HL-60/S4 treated with phorbol 12-myristate 13-acetate at 8.2 ng/mL for 4 days and 3 days (cell line): Measurements from ENCODE around the gene LHPP.
"Not testable (repeated sequence)": the region's sequence is repeated elsewhere in the genome, so short reads cannot be mapped to it uniquely, and the experiment has no call there.

Experiments used
- in situ Hi-C: fragments of 300-500 bp; cut with MboI; formaldehyde crosslinking; loops from 2 replicates; pipeline ENCODE4 v1.15.0; 2022; ENCODE audit warnings: low sequenced_read_pairs

Gene LHPP

GRCh38 chr10:124534231-124534798, 72.7 kb downstream of the LHPP start:
- in situ Hi-C loops, result loop anchor here (10.0 kb wide), 1 partner anchor 220 kb away; no protein-coding TSS in a partner anchor

DNA sequence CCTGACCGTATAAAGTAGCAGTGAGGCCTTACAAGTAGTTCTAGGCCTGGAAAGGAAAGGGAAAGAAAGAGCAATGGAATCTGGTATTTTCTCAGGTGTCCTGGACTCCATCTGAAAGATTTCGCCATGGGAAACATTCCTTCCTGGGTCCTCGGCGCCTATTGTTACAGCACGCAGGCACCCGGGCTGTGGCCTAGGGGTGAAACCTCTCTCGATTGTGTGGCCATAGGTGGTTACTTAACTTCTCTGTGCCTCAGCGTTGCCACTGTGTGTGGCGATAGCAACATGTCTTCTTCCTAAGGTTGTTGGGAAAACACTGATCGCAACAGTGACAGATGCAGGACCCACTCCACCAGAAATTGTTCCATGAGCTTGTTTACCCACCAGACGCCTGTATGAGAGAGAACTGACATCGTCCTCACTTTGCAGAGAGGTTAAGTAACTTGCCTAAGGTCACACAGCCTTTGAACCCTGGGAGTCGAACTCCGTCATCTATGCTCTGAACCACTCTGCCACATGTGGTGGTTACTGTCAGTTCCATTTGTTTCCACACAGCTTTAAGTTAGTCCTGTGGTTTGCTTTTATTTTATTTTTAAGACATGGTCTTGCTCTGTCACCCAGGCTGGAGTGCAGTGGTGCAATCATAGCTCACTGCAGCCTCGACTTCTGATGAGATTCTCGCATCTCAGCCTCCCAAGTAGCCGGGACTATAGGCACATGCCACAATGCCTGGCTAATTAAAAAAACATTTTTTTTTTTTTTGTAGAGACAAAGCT, 73.4 kb downstream of the LHPP start:
- in situ Hi-C loops, result loop anchor here (10.0 kb wide), 1 partner anchor 220 kb away; no protein-coding TSS in a partner anchor

DNA sequence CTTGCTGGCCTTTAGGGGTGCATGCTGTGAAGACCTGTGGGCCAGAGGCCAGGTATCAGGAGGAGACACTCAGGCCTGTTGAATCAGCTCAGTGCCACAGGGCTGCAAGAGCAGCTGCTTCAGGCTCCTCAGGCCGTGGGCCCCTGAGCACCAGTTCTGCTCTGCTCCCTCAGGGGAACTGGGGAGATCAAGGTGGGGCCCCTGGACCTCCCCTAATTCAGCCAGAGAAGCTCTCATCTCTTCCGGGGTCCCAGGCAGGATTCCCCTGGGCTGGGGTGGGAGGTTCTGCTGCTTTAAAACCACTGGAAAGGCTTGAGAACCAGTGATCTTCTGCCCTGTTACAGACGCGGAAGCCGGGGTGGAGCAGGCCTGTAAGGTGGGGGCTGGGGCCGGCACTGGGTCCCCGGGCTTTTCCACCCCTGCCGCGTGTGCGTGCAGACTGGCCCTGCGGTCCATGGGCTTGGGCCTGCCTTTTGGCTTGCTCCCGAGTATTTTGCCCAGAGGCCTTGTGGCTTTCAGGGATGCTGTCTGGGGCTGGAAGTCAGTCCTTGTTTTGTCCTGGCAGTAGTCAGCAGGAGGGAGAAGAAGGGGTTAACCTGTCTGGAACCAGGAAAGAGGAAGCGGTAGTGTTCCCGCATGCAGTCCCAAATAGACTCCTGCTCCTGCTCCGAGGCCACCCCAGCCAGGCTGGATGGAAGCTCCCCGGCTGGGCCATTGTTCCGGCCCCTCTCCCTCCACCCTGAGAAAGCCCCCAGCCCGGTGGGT, 74.3 kb downstream of the LHPP start:
- in situ Hi-C loops, result loop anchor here (10.0 kb wide), 1 partner anchor 219 kb away; no protein-coding TSS in a partner anchor

- in situ Hi-C loops, result loop anchor here (10.0 kb wide), 1 partner anchor 218 kb away; no protein-coding TSS in a partner anchor
These were observed 75.0 kb downstream of the LHPP start for GRCh38 chr10:124536496-124537050.

GRCh38 chr10:124537166-124537725, 75.6 kb downstream of the LHPP start:
- in situ Hi-C loops, result loop anchor here (10.0 kb wide), 1 partner anchor 218 kb away; no protein-coding TSS in a partner anchor

DNA sequence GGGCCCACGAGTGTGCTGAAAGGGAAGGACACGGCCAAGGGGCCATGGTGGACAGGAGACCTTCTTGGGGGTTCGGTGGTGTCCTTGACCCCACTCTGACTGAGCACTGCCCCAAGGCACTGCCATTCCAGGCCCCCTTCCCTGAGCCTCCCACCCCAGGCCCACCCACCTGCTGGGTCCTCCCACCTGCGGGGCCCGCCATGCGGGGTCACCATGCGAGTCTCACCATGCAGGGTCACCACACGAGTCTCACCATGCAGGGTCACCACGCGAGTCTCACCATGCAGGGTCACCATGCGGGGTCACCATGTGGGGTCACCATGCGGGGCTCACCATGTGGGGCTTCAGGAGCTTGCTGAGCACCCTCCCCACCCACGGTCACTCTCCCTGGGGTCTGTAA, 76.3 kb downstream of the LHPP start:
- in situ Hi-C loops, result loop anchor here (10.0 kb wide), 1 partner anchor 217 kb away; no protein-coding TSS in a partner anchor

- in situ Hi-C loops, result loop anchor here (10.0 kb wide), 1 partner anchor 216 kb away; no protein-coding TSS in a partner anchor
These were observed 77.1 kb downstream of the LHPP start for GRCh38 chr10:124538706-124539105.

- in situ Hi-C loops, result loop anchor here (10.0 kb wide), 1 partner anchor 215 kb away; no protein-coding TSS in a partner anchor
These were observed 78.5 kb downstream of the LHPP start for GRCh38 chr10:124539935-124540641.

DNA sequence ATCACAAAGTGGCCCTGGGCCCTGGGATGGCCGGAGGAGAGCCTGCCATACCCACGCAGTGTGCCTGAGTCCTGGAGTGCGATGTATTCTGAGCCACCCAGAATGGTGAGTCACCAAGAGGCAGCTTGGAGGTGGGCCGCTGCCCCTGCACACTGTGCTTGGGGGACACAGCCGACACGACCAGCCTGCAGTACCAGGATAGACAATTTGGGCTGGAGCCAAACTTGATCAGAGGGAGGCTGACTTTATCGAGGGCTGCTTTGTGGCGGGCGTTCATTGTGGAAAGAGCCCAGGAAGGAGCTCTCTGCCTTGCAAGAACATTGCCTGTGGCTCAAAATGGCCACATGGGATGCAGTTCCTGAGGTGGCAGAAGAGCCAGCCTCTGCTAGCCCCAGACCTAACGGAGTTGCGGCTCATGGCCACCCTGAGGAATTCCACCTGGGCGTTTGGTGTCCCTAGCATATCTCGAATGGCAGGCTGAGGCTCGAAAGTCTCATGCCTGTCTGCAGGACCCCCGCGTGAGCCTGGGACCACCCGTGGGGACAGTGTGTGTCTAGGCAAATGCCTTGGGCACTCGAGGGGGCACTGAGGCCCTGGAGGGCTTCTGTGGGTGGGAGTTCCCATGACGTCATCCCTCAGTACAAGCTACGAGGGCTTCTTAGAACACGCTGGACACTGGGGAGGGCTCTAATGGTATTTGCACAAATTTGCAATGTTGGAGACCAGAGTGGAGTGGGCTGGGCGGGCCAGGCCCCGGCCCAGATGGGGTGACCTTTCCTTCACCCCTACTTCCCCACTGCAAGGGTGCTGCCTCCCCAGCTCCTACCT, 79.7 kb downstream of the LHPP start:
- in situ Hi-C loops, result no loop called here

- in situ Hi-C loops, result no loop called here
These were observed 80.7 kb downstream of the LHPP start for GRCh38 chr10:124542336-124542735.

- in situ Hi-C loops, result no loop called here
These were observed 81.5 kb downstream of the LHPP start for GRCh38 chr10:124543146-124543545.

DNA sequence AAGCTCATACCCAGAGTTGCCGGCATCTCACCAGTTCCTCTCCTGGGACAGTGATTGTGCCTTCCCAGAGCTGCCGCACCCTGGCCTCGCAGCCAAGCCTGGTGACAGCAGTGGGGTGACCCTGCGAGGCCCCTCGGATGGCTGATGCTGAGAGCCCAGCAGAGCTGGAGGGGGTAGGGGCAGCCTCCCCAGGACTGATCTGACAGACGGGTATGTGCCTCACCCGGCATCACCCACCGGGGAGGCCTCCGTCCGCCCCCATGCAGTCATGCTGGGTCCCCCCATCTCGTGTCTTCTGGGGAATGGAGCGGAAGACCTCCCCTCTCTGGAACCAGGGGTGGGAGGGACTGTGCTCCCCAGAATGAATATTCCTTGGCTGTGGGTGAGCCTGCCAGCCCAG, 82.3 kb downstream of the LHPP start:
- in situ Hi-C loops, result no loop called here

DNA sequence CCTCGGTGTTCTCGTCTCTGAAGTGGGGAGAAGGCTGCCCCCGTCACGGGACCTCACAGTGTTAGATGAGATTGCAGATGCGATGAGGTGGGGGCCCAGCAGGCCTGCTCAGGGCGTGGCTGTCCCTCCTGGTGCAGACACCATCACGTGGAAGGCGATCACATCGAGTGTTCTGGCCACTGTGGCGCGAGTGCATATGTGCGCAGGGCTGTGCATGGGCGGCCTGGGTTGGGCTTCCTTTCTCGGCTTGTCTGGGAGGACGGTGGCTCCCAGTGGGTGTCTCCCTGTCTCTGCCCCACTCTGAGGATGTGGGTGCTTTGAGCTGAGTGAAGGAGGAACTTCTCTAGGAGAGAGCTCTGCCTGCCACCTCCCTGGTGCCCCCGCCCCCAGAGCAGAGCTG, 83.1 kb downstream of the LHPP start:
- in situ Hi-C loops, result no loop called here

DNA sequence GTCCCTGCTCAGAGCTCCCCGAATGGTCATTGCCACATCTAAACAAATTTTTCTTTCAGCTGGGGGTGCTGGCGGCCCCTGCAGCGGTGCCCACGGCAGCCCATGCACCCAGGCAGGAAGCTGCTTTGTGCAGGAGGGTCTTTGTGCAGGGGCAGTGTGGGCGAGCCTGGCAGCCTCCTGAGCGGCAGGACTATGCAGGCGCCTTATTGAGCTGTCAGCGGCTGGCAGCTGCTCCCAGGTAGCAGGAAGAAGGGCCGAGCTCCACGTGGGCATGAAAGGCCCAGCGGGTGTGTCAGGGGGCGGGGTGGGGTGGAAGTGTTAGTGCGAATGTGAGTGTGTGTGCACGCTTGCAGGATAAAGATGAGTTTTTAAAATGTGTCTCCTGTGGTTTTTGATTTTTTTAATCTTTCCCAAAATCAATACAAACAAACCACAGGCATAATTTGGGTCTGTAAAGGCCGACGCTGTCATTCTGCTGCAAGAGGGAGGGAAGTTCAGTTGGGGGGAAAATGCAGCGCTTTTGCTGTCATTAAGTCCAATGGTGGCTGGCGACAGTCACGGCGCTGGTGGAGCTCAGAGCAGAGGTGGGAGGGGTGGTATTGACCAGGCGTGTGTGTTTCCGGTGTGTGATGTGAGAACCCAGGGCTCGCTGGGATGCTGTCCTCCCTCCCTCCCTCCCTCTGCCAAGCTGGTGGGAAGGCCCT, 83.9 kb downstream of the LHPP start:
- in situ Hi-C loops, result no loop called here

- in situ Hi-C loops, result no loop called here
These were observed 84.4 kb downstream of the LHPP start for GRCh38 chr10:124546055-124546369.

DNA sequence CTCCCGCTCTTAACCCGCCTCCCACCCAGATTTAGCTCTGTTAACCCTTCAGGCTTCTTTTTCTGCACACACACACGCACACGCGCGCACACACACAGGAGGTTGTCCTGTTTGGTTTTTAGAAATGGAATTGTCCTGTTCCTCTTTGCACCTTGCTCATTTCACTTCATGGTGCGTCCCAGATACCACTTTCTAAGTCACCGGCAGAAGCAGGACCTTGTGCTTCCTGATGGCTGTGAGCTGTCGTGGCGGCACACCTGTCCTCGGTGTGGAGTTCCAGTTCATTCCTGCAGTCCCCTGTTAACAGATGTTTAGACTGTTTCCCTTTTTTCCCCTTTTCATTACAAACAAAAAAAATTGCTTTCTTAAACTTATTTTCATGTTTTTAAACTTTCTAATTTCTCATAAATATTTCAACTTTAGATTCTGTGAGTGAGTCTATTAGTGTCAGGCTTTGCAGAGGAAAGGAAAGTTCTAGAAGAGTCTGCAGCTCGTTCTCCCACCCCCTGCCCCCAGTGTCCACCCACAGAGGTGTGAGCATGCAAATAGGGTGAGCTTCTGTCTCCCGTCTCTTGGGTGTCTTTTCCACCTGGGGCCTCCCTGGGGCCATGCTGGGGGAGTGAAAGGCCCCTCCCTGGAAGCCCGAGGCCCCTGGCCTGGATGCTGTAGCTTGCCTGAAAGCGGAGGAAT, 85.5 kb downstream of the LHPP start:
- in situ Hi-C loops, result no loop called here

DNA sequence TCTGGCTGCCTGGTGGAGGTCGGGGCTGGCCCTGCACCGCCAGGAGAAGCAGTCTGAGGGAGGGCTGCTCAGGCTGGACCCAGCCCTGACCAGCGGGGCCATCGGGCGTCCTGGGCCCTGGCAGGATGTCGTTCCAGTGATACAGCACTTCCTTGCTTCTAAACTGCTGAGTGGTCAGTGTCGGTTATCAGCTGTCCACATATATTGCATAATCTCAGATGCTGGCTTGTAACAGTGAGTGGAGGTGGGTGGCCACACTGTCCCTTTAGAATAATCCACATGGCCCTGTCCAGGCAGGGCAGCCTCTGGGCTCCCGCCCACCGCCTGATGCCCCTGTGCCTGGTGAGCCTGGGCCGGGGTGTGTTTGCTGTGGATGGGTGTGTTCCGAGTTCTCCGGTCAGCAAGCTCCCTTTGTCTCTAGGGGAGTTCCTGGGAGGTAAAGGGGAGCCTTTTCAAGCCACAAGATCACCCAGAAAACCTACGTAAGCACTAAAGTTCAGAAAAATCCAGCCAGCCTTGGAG, 86.1 kb downstream of the LHPP start:
- in situ Hi-C loops, result no loop called here

DNA sequence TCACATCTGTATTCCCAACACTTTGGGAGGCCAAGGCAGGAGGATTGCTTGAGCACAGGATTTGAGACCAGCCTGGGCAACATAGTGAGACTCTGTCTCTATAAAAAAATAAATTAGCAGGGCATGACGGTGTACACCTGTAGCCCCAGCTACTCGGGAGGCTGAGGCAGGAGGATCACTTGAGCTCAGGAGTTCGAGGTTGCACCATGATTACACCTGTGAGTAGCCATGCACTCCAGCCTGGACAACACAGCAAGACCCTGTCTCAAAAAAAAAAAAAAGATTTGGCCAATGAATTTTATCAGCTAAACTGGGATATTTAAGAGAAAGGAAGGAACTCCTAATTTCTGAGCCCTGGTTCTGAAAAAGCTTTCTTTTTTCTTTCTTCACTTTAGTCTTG, 87.5 kb downstream of the LHPP start:
- in situ Hi-C loops, result not testable (repeated sequence)
